ENCODE measurements around the gene ARHGAP6.

ARHGAP6 gene

GRCh38 chrX:11215191-11215921 lies 450.4 kb downstream of the ARHGAP6 start:
- no peak for DNase-seq (ENCODE audit: low read depth in 2 of 2)

DNA sequence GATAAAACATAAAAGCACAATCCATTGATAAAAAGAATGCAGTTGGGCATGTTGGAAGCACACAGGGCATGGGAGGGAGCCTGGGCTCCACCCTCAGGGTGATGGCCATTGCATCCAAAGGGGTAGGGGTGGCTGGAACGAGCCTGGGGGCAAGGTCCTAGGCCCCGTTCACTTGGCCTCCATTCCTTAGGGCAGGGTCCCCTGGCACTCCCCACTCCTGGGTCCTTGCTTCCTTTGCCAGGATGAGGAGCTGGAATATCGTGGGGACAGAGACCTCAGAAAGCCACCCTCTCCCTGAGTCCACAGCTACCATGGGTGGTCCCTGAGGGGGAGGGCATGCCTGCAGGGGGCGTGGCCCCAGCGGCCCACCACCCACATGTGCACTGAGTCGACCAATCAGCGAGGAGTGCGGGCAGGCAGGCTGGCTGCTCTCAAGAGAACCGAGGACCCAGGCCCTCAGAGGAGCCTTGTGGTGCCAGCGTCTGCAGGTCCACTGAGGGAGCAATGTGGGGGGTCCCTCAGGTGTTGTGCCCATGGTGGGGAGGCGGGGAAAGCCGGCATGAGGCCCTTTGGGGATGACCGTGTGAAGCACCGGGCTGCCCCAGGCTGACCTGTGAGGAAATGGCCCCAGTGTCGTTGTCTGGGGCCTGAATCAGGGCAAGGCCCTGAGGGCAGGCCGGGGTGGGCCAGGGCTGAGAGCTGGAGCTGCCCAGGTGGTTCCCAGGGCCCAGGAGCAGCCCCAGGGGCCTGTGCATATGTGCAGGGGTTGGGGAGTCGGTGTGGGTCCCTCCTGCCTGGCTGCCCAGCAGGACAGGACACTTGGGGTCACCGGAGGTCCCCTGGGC lies 451.2 kb downstream of the ARHGAP6 start:
- DNase-seq (ENCODE audit: low read depth in 2 of 2) = no peak

GRCh38 chrX:11212741-11213140 lies 453.0 kb downstream of the ARHGAP6 start:
- no peak for DNase-seq (ENCODE audit: low read depth in 2 of 2)

- DNase-seq (ENCODE audit: low read depth in 2 of 2) = no peak
Measured at GRCh38 chrX:11210415-11210801, 455.3 kb downstream of the ARHGAP6 start.

DNA sequence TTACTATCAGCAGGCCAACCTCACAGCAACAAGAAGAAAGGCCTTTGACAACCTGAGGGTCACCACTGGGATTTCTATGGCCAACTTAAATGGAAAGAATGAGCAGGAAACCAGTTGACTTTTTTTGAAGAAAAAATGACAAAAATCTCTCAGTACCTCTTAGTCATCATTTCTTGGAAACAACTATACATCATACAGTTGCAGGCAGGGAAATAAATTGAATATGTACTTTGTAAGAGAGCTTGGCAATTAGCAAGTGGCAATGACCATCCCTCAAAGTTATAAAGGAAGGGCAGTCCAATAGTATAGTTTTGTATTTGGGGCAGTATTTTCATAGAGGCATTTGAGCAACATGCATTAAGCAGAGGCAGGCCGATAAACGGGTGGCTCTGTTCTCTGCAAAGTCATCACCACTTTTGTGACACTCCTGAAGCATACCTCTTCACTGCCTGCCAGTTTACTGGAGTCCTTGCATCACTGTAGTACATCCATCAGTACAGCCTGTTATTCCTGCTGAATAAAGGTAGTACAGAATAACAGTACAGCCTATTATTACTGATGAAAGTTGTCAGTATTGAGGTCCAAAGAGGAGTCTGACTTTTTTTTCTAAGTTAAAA lies 455.8 kb downstream of the ARHGAP6 start:
- DNase-seq (ENCODE audit: low read depth in 2 of 2) = no peak

DNA sequence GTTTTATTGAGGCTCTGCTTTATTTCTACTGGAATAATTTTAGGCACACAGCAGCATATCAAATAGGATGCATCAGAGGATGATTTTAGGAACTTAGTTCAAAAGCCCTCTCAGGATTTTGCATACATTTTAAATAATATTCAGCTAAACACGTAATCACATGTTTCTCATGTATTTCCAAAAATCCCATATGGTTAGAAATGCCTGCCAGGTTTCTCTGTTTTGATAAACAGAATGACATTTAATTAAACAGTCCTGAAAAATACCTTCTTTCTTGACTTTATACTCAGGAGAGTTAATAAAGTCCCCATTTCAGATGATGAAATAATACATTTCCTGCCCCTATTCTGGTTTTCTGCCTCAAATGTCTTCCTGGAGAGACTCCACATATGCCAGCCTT lies 459.0 kb downstream of the ARHGAP6 start:
- DNase-seq (ENCODE audit: low read depth in 2 of 2) = no peak

DNA sequence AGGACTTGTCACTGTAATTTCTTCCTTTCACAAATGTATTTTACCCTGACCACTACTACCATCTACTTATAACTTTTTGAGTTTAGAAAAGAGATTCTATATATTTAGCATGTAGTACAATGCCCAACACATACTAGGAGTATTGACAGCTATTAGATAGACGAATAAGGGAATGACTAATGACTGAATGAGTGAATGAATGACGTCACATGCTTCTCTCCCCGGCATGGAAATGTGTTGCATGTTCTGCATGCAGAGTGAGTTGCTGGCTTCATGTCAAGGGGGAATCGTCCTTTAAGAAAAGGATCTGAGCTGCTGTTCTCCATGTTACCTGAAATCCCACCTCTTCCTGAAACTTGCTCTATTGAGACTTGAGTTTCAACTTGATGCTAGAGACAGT lies 459.9 kb downstream of the ARHGAP6 start:
- DNase-seq (ENCODE audit: low read depth in 2 of 2) = no peak

- DNase-seq (ENCODE audit: low read depth in 2 of 2) = no peak
Measured at GRCh38 chrX:11197671-11198070, 468.0 kb downstream of the ARHGAP6 start.

DNA sequence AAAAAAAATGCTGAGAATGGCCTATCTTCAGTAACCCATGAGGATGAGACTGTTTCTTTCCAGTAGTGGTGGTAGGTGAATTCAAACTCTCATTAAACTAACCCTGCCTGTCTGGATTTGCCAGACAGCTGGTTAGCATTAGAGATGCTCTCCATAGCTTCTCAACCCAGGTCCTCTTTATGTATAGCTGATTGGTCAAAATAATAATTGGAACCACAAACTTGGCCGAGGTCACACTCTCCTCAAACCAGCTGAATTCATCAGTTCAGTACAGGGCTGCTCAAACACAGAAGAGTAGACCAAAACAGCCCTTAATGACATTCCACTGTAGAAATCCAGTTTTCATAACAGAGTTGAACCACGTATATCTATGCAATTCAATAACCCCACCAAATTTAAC lies 469.2 kb downstream of the ARHGAP6 start:
- DNase-seq (ENCODE audit: low read depth in 2 of 2) = no peak

- no peak for DNase-seq (ENCODE audit: low read depth in 2 of 2)
Measured at GRCh38 chrX:11193035-11193469, 472.7 kb downstream of the ARHGAP6 start.

GRCh38 chrX:11190745-11191510 lies 474.8 kb downstream of the ARHGAP6 start:
- DNase-seq (ENCODE audit: low read depth in 2 of 2) = no peak

- DNase-seq (ENCODE audit: low read depth in 2 of 2) = no peak
Measured at GRCh38 chrX:11189097-11189496, 476.6 kb downstream of the ARHGAP6 start.

- DNase-seq (ENCODE audit: low read depth in 2 of 2) = no peak
Measured at GRCh38 chrX:11188664-11189063, 477.1 kb downstream of the ARHGAP6 start.

GRCh38 chrX:11187001-11187400 lies 478.7 kb downstream of the ARHGAP6 start:
- no peak for DNase-seq (ENCODE audit: low read depth in 2 of 2)

- DNase-seq (ENCODE audit: low read depth in 2 of 2) = no peak
Measured at GRCh38 chrX:11185861-11186260, 479.9 kb downstream of the ARHGAP6 start.

DNA sequence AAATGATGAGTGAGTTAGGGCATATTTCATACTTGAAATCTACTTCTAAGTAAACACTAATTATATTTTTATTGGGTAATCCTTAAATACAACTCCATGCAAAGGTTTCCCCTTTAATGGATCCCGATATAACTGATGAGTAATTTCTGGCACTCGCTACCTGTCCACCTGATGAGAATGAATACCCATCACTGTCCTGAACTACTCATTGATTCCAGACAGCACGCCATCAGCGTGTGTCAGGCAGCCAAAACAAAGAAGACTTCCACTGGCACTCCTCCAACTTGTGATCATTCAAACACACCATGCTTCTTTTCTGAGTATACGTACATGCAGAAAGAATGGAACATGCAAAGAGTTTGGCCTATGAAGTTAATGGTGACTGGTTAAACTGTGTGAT lies 485.1 kb downstream of the ARHGAP6 start:
- DNase-seq (ENCODE audit: low read depth in 2 of 2) = no peak

DNA sequence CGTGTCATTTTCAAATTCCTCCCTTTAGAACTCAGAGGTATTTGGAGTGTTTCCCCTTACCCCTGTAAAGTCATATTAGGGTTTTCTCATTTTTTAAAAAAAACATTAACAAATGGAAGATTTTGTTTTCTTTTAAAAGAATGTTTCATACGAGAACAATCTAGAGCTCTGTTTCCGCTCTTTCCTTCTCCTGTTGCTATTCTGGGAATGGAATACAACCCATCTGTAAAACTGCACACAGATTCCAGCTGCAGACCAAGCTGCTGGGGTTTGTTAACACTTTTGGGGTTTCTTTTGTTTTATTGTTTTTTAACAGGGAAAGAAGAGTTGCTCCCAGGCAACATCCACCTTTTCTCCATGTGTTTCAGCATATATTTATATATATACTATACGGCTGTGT lies 493.3 kb downstream of the ARHGAP6 start:
- no peak for DNase-seq (ENCODE audit: low read depth in 2 of 2)

GRCh38 chrX:11171956-11172355 lies 493.8 kb downstream of the ARHGAP6 start:
- no peak for DNase-seq (ENCODE audit: low read depth in 2 of 2)

- no peak for DNase-seq (ENCODE audit: low read depth in 2 of 2)
Measured at GRCh38 chrX:11164433-11164832, 501.3 kb downstream of the ARHGAP6 start.

DNA sequence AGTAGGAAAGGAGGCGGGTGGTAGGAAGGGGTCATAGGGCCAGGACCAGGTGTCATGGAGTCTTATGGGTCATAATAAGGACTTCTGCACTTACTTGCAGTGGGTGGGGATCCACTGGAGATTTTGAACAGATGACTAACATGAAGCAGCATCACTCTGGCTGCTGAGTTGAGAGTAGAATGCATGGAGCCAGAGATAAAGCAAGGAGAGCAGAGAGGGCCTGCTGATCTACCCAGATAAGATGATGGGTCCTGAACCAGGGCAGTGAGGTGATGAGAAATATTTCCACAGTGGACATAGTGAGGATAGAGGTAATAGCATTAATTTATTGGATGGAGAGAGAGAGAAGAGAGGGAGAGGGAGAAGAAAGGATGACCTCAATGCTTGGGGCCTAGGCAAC lies 506.6 kb downstream of the ARHGAP6 start:
- DNase-seq (ENCODE audit: low read depth in 2 of 2) = no peak

- no peak for DNase-seq (ENCODE audit: low read depth in 2 of 2)
Measured at GRCh38 chrX:11151799-11152559, 513.7 kb downstream of the ARHGAP6 start.
